NK-92 (cell line): ENCODE data around the gene PABPN1.
A peak's percentile ranks its signal among the peaks of the same experiment; 100 is the strongest.
"Not testable (repeated sequence)": the region's sequence is repeated elsewhere in the genome, so short reads cannot be mapped to it uniquely, and the experiment has no call there.

ENCODE experiments used
- DNase-seq: peaks from one replicate; lab custom pipeline; 2025; ENCODE audit not compliant: unreplicated experiment; lab: John Stamatoyannopoulos, UW

Gene PABPN1, protein sequence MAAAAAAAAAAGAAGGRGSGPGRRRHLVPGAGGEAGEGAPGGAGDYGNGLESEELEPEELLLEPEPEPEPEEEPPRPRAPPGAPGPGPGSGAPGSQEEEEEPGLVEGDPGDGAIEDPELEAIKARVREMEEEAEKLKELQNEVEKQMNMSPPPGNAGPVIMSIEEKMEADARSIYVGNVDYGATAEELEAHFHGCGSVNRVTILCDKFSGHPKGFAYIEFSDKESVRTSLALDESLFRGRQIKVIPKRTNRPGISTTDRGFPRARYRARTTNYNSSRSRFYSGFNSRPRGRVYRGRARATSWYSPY

DNA sequence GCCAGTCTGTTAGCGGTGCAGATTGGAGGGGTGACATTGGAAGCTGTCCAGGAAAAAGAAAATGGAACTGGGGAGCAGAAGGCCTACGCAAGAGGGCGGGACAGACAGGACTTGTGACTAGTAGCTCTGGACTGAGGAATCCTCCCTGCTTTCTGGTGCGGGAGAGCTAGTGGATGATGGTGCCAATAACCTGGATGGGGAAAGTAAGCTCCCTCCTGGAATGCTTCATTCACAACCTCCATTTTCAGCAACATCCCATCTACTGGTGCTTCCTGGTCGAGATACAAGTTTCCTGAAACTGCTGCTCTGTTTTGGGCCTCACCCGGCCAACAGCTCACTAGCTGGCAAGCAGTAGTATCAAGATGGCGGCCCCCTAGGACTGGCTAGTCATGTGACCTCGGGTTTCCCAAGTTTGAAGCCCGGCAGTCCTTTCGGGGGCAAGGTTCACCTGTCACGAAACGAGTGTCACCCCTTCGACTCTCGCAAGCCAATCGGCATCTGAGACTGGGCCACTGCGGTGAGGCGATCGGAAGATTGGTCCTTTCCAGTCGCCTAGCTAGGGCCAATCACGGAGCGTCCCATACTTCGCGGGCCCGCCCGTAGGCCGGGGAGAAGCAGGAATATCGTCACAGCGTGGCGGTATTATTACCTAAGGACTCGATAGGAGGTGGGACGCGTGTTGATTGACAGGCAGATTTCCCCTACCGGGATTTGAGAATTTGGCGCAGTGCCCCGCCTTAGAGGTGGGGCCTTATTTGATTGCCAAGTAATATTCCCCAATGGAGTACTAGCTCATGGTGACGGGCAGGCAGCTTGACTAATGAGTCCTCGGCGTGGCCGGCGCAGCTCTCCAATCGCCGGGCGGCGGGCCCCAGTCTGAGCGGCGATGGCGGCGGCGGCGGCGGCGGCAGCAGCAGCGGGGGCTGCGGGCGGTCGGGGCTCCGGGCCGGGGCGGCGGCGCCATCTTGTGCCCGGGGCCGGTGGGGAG is at the start of gene PABPN1:
PABPN1 (plus strand) TSS at position 874 of the 988 bp plus-strand sequence; CDS start at position 887, 13 bp downstream.
- peak; percentile 100 for DNase-seq

DNA sequence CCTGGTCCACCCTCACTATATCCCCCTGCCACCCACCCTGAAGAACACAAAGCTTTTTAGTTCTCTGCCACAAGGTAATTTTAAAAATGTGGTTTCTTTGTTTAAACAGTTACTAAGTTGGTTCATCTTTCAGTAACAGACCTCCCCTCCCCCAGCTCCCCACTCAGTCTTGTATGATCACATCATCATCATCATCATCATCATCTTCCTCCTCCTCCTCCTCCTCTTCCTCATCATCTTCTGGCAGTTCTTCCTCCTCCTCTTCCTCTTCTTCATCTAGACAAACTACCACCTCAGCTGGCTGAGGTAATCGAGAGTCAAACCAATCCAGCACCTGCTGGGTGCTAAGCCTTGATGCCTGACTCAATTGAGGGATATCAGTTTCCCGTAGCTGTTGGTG is 45.8 kb upstream of the PABPN1 start:
- no peak for DNase-seq

DNA sequence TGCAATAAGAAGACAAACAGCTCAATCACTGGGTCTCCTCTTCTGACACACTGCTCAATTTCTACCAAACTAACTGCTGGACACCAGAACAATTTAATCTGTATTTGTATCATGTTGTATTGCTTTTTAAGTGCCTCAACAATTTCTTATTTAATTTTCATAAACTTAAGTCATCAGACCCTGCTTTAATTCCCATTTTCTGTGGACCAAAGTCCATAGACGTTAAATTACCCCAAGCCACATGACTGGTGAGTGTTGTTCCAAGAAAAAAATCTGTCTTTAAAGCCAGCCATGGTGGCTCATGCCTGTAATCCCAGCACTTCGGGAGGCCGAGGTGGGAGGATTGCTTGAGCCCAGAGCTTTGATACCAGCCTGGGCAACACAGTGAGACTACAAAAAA is 44.1 kb upstream of the PABPN1 start:
- no peak for DNase-seq

DNA sequence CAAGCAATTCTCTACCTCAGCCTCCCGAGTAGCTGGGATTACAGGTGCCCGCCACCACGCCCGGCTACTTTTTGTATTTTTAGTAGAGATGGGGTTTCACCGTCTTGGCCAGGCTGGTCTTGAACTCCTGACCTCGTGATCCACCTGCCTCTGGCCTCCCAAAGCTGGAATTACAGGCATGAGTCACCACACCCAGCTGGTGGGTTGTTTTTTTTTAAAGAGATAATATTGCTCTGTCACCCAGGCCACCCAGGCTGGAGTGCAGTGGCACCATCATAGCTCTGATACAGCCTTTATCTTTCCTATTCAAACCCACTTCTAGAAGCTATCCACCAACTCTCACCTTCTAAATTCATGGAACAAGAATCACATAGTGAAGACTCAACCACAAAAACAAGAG is 43.3 kb upstream of the PABPN1 start:
- DNase-seq = not testable (repeated sequence)

DNA sequence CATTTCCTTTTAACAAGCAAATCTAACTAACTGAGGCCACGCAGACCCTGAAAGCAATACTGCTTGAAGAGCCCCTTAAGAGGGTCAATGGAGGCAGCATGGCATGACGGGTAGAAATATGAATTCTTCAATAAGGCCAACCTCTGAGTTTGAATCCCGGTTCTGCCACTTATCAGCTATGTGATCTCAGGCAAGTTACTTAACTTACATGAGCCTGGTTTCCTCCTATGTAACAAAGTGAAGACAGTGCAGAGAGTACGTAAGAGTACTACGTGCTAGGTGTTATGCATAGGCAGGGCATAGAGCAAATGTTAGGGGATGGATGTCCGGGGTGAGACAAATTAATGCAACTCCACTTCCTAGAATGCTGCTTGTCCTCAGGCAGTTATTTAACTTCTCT is 40.0 kb upstream of the PABPN1 start:
- DNase-seq = no peak

DNA sequence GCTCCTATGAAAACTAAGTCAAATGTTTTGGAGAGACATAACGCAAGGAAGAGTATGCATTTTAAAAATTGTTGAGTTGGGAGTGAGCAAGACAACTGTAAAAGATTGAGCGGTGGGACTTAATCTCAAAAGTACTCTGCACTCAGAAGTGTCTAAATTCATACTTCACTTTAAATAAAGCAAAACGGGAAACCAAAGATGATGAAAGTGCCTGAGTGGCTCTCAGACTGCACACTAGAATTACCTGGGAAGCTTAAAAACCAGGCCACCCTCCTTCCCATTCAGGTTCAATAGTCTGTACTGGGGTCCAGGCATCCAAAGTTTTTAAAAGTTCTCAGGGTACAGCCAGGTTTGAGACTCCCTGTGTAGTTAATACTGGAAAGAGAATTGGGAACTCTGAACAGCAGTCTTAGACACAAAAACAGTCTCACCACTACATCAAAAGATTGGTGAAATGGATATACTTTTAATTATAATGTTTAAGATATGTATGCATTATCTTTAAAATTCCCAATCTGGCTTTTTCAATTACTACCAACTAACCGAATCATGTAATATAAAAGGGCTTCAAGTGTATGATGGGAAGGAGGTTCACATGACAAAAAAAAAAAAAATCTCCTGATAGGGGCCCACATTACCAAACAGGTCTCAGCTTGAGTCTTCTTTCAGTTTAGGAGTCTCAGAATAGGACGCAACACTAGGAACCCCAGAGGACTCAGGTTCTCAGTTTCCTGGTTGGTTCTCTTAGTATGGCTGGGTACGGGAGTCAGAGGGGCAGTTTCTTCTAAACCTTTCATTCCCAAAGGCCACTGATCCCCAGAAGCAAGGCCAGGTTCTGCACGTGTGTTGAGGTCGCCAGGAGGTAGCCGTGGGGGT is 36.4 kb upstream of the PABPN1 start:
- DNase-seq = no peak

DNA sequence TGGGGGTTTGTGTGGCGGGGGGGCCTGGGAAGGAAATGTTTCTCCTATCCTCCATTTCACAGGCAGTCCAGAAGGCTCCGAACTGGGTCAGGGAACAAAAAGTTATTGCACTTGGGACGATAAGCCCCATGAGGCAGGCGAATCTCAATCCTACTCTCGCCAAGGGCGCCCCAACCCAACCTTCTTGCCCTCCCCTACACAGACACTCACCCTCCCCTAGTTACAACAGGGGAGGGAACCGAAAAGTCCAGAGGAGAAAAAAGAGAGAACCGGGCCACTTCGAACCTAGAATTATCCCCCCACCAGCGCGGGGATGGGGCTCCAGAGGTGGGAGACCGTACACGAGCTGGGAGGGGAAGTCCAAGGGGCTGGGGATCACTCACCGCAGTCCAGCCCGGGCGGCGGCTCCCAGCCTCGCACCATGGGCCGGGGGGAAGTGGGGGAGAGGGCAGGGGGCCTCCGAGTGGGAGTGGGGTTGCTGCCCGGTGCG is 35.7 kb upstream of the PABPN1 start:
- no peak for DNase-seq

DNA sequence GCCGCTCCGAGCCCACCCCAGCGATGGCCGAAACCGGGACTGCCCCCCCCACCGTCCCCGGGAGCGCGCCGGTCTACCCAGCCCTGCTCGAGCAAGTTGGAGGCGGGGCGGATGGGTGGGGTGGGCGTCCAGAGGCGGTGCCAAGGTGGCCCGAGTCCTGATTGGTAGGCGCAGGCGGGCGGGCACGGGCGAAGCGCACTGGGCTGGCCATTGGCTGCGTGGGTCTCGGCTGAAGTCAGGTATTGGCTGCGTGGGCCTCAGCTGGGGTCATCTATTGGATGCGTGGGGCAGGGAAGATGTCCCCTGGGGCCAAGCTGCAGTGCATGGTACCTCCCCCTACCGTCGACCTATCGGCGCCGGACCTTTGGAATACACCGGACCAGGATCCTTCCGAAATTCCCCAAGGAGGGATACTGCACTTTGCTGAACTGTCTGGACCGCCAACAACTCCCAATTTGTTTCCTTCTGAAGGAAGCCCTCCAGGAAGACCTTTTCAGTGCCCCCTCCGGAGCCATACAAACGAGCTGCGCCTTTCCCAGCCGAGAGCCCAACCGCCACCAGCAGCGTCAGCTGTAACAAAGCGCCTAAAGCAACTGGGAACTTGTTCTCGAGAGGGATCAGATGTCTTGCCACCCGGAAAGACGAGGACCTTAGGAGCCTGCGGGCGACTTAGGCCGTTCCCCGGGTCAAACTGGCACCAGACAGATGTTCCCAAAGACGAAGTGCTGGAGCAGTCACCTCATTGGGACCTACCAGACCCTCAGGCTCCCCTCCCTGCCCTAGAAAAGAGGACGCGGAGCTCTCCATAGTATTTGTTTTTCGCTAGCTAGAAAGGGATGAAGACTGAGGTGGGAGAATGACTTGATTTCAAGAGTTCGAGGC is 35.0 kb upstream of the PABPN1 start, which contains the start of gene HOMEZ:
HOMEZ (minus strand) TSS at position 113 of the 882 bp plus-strand sequence. CDS start 180 bp downstream, outside the sequence.
- DNase-seq = peak; percentile 88

DNA sequence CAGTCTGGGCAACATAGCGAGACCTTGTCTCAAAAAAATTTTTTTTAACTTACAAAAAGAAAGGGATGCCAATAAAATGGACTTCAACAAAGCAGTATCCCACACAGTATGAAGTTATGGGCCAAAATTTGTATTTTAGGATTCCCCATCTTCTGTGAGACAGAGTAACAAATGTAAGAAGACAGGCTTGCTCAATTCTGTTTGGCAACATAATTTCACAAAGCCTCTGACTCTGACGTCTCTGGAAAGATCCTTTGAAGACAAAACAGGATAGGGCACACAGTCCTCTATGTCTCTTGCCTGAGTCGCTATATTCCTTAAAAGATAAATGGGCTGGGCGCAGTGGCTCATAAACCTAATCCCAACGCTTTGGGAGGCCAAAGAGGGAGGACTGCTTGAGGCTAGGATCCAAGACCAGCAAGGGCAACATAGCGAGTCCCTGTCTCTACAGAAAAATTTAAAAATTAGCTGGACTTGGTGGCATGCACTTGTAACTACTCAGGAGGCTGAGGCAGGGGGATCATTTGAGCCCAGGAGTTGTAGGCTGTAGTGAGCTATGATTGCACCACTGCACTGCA is 34.3 kb upstream of the PABPN1 start:
- no peak for DNase-seq

DNA sequence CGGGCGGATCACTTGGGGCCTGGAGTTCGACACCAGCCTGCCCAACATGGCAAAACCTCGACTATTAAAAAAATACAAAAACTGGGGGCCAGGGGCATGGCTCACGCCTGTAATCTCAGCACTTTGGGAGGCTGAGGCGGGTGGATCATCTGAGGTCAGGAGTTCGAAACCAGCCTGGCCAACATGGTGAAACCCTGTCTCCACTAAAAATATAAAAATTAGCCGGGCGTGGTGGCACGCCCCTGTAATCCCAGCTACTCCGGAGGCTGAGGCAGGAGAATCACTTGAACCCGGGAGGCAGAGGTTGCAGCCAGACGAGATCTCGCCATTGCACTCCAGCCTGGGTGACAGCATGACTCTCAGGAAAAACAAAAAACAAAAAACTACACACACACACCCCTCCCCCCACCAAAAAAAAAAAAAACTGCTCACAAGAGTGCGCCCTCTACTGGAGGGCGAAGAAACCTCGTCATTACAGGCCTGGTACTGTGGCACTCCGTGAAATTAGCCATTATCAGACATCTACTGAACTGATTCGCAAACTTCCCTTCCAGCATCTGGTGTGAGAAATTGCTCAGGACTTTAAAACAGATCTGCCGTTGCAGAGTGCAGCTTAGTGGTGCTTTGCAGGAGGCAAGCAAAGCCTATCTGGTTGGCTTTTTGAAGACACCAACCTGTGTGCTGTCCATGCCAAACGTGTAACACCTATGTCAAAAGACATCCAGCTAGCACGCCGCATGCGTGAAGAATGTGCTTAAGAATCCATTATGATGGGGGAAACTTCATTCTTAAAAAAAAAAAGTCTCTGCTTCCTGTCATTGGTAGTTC is 26.3 kb upstream of the PABPN1 start:
- no peak for DNase-seq

DNA sequence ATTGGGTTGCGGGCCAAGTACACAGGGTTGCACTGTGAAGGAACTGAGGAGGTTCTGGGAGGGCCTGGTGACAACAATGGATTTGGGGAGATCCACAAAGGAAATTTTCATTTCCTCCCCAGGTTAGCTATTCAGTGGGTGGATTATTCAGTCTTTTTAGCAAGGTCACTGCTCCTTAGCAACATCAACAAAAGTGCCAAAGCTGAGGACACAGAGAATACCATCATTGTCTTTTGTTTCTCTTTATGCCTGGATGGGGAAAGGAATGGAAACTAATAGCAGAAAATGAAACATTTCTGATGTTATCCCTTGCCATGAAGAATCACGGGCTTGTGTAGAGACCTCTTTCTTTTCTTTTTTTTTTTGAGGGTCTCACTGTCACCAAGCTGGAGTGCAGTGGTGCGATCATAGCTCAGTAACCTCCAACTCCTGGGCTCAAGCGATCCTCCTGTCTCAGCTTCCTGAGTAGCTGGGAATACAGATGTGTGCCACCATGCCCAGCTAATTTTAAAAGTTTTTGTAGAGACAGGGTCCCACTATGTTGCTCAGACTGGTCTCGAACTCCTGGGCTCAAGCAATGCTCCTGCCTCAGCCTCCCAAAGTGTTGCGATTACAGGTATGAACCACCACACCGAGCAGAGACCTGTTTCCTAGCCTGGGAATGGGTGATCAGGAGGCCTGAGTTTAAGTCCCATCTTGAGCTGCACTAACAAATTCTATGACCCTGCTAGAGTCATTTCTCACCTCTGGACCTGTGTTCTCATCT is 25.1 kb upstream of the PABPN1 start:
- DNase-seq = no peak

DNA sequence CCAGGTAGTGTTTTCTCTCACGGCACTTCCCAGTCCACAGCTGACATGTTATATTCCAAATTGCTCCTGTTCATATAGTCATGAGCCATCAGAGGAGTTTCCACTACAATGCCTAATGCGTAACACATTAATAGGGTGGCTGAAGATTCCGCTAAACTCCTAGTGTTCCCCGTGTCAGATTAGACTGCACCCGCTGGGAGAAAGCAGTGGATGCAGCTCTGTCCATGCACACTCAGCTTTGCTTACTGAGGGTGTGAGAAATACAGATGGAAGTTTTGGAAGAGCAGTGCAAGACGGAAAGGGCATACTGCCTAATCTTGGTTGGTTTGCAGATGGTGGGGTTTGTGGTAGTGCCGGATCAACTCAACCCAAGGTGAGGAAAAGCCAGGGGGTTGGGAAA is 24.2 kb upstream of the PABPN1 start:
- DNase-seq = no peak

DNA sequence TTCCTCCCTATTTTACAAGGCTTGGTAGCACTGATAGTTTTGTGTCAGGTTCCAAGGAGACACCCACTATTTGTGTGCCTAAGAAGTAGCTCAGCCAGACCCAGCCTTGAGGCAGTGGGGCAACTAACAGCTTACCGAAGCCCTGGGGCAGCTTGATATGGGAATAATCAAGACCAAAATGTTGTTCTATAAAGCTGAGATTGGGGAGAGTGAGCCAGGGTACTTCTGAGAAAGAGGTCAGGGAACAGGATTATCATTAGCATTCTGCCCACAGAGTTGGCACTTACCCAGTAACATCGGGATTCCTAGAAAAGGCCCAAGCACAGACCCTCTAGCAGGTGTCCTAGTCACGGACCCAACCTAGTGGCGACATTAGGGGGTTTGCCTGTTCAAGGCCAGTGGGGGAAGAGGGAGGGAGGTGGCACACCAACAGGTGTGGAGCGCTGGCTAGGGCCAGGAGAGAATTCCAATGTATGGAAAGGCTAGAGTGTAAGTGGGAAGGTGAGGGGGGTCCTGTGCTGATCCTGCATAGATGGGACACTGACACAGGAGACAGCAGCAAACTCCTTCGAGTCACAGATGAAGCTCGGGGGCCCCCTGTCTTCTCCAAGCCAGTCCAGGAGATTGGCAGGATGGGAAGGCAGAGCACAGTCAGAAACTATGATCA is 23.5 kb upstream of the PABPN1 start:
- DNase-seq = no peak

DNA sequence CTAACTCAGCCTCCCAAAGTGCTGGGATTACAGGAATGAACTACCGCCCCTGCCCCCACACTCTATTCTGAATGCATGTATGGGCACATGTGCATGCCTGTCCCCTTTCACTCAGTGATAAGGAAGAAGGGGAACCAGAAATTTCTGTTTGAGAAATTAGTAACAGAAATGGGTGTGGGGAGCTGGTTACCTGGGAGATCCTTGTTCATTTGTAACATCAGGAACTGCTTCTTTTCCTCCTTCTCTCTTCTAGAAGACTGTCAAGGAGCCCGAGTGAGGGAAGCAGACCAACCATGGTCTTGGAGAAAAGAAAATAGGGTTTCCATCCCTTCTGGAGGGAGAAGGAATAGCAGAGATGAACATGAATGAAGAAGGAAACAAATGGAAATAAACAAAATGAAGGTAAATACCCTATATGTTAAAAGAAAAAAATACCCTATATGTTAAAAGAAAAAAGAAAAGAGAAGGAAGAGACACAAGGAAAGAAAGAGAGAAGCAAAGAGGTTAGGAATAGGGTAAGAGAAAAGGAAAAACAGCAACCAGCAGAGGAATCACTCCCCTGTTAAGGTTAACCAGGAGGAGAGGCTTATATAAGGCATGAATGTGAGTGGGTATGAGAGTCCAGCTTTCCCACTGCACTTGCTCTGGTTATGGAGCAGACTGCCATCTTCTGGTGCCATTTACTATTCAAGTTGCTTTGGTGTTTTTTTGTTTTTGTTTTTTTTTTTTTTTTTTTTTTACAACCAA is 21.9 kb upstream of the PABPN1 start:
- DNase-seq = no peak

DNA sequence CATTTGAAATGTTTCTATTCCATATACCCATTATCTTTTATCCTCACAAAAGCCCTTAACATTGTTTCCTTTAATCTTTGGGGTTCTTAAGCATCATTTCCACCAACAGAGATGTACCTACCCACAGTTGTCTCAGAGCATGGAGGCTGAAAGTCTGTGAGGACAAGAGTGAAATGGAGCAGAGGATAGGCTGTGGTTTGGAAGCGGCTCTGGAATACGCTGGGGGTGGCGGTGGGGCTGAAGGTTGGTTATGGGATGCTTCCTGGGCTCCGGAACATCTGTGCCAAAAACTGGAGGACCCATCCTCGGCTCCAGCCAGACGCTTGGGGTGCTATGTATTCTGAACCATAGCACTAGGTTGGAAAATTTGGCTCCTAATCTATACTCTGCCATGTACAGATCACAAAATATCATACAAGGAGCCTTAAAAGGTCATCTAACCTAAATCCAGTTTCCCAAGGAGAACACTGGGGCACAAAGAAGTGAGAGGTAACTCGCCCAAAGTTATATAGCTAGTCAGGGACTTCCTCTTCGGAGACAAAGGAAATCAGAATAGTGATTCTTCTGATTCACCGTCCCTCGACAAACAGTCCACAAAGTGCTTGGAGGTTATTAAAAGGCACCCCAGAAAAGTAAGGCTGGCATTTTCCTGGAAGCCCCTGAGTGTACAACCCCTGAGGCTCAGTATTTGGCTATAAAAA is 21.1 kb upstream of the PABPN1 start:
- DNase-seq = no peak

DNA sequence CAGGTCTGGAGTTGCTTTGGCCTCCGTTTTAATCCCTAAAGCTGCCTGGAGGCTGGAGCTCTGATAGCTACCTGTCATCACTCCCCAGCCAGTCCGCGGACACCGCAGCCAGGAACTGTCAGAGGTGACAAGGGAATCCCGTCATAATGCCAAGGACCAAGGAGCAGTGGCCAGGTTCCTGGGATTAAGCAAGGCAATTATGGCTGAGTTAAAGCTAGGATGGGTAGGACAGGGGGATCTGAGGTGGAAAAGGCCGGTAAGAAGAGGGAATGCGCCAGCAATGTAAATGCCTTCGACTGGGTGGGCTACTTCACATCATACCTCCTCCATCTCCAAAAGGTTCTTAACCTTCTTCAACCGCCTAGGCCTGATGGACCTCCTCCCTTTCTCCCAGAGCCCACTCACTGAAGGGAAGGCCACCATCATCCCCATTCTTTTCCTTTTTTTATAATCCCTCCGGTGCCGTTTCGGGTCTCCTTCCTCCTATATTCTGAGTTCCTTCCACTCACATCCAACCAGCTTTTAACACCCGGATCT is 20.5 kb upstream of the PABPN1 start:
- DNase-seq = no peak
